Ectodermal cell (in vitro differentiated cells): ENCODE results near the gene TRAPPC2B.

Experiments
- H3K27ac ChIP-seq: 2 replicates; pipeline ENCODE4 v1.7.0; 2013; ENCODE audit warnings: mild to moderate bottlenecking, low read depth, low read length; ENCODE audit not compliant: insufficient read depth, poor library complexity, severe bottlenecking
- H3K27me3 ChIP-seq: 2 replicates; pipeline ENCODE4 v1.7.0; 2013; ENCODE audit warnings: mild to moderate bottlenecking, low read length; ENCODE audit not compliant: insufficient read depth, control insufficient read depth, poor library complexity, severe bottlenecking
- H3K36me3 ChIP-seq: one replicate; pipeline ENCODE4 v1.7.0; 2013; ENCODE audit warnings: low read length; ENCODE audit not compliant: control insufficient read depth, insufficient read depth
- H3K4me1 ChIP-seq: one replicate; pipeline ENCODE4 v1.7.0; 2013; ENCODE audit warnings: low read length; ENCODE audit not compliant: control insufficient read depth, insufficient read depth
- H3K4me3 ChIP-seq: 2 replicates; pipeline ENCODE4 v1.7.0; 2013; ENCODE audit warnings: low read depth, low read length, control low read depth; ENCODE audit not compliant: insufficient read depth
- H3K9me3 ChIP-seq: 2 replicates; pipeline ENCODE4 v1.7.0; 2013; ENCODE audit warnings: mild to moderate bottlenecking, low read length, moderate library complexity; ENCODE audit not compliant: control insufficient read depth
- WGBS, 2 experiments: methylation state at CpG; one replicate each; pipeline ENCODE4 v1.1.7; 2013; ENCODE audit warnings: missing lambda C conversion rate in 2 of 2; 5-methylcytosine and 5-hydroxymethylcytosine counted together

TRAPPC2B gene

GRCh38 chr19:57398868-57399267 is 35.5 kb downstream of the TRAPPC2B start:
- WGBS, 2 experiments: 91 to 97% methylated on average over 5 of the region's 5 CpGs
- no peak overlapping the region for H3K4me3 ChIP-seq
- no peaks in the 10 kb centered on the region for H3K9me3 ChIP-seq
- no peaks in the 10 kb centered on the region for H3K27me3 ChIP-seq
- H3K36me3 ChIP-seq: peaks cover 32% of the 10 kb centered on the region
- no peaks in the 10 kb centered on the region for H3K4me1 ChIP-seq
- no peak overlapping the region for H3K27ac ChIP-seq

GRCh38 chr19:57403737-57404563 is 40.6 kb downstream of the TRAPPC2B start:
- Histone ChIP-seq H3K27me3 (no peaks in the 10 kb centered on the region), H3K4me3 (no peak overlapping the region), H3K9me3 (no peaks in the 10 kb centered on the region), H3K36me3 (peaks cover 9% of the 10 kb centered on the region), H3K27ac (no peak overlapping the region), H3K4me1 (no peaks in the 10 kb centered on the region)
- WGBS, 2 experiments: 92% methylated on average over 9 of the region's 9 CpGs

GRCh38 chr19:57406516-57407123 is 43.3 kb downstream of the TRAPPC2B start:
- Histone ChIP-seq H3K4me1 (peaks cover 4% of the 10 kb centered on the region), H3K9me3 (no peaks in the 10 kb centered on the region), H3K27ac (no peak overlapping the region), H3K36me3 (no peaks in the 10 kb centered on the region), H3K27me3 (no peaks in the 10 kb centered on the region), H3K4me3 (no peak overlapping the region)
- WGBS, 2 experiments: 18 to 20% methylated on average over 7 to 8 of the region's 8 CpGs

- H3K27me3 ChIP-seq: no peaks in the 10 kb centered on the region
- no peaks in the 10 kb centered on the region for H3K9me3 ChIP-seq
- WGBS, 2 experiments: 1% methylated on average over 55 of the region's 55 CpGs
- no peaks in the 10 kb centered on the region for H3K36me3 ChIP-seq
- peaks cover 4% of the 10 kb centered on the region for H3K4me1 ChIP-seq
- H3K4me3 ChIP-seq: peak within 1 kb of the TSS; percentile 84
- H3K27ac ChIP-seq: no peak within 1 kb of the TSS
Measured at GRCh38 chr19:57410877-57411671, 47.7 kb downstream of the TRAPPC2B start, which contains the start of gene ZNF17. Gene ZNF17 (plus strand): TSS chr19:57411161. CDS start chr19:57413616, 2,455 bp downstream.
